ENCODE measurements around the gene RBCK1.

- no peak for TF ChIP-seq CTCF (IDR thresholded peaks at IDR 0.05)
- TF ChIP-seq POLR2A (IDR thresholded peaks at IDR 0.05): no peak
- no peak for TF ChIP-seq POLR2AphosphoS5 (IDR thresholded peaks at IDR 0.05)
Measured at GRCh38 chr20:443223-443775, 35.2 kb downstream of the RBCK1 start.

All from stomach (tissue), 4 donors.